GM21390 (cell line): ENCODE data around the gene STXBP1.

Experiments used
- ATAC-seq: cut with Tn5 transposase; IDR thresholded peaks from one replicate; pipeline ENCODE4 v1.9.1; 2021; ENCODE audit not compliant: unreplicated experiment

STXBP1 gene

GRCh38 chr9:127611899-127612790 is at the start of gene STXBP1:
Gene STXBP1 (plus strand): TSS chr9:127612277. CDS start chr9:127612404, 127 bp downstream.
- peak; percentile 80 for ATAC-seq

- ATAC-seq: no peak
These were observed 49.7 kb upstream of the STXBP1 start for GRCh38 chr9:127562279-127562796.

GRCh38 chr9:127562841-127563401 is 49.2 kb upstream of the STXBP1 start:
- no peak for ATAC-seq

GRCh38 chr9:127563579-127563978 is 48.5 kb upstream of the STXBP1 start:
- no peak for ATAC-seq

GRCh38 chr9:127565231-127565630 is 46.8 kb upstream of the STXBP1 start:
- no peak for ATAC-seq

- no peak for ATAC-seq
These were observed 45.6 kb upstream of the STXBP1 start for GRCh38 chr9:127566351-127567001.

DNA sequence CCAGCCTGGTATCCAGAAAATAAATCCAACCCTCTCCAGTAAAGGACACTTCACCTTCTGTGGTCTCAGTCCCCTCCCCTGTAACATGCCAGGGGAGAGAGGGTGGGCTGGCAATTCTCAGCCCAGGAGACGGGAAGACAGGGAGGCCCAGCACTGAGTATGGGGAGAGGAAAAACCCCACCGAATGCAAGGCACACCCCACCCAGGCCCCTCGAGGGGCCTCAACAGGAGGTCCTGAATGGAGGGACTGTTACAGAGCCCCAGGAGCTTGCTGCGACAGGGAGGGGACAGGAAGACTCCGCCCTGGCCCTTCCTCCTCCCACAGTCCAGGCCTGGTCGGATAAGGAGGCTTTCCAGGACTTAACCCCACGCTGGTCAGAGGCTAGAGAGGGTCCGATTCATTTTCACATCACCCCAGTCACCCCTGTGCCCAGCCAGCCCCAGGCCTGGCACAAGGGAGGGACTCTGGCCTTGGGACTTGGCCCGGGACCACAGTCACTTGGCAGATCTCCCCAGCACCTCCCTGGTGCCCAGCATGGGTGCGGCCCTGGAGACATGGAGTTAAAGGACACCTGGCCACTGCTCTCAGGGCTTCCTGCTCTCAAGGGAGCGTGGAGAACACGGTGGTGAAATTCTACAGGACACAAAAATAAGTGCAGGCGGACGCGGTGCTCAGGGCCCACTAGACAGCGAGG is 44.9 kb upstream of the STXBP1 start:
- ATAC-seq: no peak

DNA sequence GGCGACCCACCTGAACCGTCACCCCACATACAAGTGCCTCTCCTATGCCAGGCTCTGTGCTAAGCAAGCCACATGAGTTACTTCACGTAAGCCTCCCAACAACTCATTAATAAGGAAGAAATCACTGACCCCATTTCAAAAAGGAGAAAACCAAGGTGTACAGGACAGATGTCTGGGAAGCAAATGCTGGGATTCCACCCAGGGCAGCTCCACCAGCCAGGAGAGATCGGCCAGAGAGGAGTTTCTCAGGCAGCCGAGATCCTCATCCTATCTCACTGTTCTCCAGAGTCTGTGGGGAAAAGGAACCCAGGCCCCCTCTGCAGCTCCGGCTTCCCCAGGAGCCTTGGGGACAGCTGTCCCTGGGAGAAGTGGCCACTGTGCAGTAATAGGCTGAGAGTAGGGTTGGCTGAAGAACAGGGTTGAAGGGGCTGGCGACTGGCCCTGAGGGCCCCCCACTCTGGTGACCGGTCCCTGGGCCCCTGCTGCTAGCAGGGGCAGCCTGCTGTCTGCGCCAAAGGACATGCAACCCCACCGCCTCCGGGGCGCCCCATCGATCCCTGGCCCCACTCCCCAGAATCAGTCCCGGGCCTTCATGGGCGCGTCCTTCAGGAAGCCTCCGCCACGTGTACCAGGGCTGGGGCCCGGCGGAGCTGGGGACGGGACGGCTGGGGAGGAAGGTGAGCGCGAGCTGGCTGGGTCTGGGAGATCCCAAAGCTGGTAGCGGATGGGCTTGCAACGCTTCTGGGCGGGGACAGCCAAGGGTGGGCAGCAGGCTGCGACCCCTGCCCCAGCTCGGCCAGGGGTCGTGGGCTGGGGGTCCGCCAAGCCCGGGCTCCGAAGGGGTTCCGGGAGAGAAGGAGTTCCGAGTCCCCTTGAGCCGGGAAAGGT is 44.1 kb upstream of the STXBP1 start:
- ATAC-seq: no peak

DNA sequence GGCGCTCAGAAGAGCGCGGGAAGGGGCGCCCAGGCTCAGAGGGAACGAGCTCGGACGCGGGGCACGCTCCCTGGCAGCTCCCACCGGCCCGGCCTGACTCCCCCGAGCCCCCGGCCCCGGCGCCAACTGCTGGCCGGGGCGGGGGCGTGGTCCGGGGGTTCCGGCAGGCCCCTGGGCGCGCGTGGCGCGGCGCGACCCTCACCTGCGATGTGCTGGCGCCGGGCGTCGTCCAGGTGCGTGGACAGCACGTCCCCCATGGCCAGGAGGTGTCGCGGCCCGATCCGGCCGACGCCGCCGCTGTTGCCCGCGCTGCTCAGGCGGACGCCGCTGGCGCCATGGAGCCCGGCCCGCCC is 43.5 kb upstream of the STXBP1 start:
- ATAC-seq: no peak

- no peak for ATAC-seq
These were observed 42.8 kb upstream of the STXBP1 start for GRCh38 chr9:127568971-127569885.

DNA sequence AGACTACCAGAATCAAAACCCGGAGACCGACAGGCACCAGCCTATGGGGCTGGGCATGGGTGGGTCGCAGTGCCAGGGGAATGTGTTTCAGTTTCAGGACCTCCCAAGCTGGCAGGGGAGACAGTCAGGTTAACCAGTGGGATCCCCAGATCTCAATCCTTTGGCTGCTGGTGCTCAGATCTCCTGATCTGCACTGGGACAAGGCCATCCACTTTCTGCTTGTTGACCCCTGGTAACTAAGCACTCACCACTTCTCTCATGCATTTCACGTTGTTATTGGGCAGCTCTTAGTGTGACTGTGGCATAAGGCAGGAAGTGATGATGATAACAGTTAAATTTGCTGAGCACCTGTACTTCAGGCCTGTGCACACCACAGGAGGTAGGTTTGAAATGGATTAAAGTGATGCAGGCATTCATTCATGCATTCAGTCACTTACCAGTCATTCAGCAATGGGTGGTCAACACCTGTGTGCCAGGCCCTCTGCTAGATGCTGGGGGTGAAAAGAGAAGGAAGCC is 42.1 kb upstream of the STXBP1 start:
- no peak for ATAC-seq

- no peak for ATAC-seq
These were observed 41.5 kb upstream of the STXBP1 start for GRCh38 chr9:127570533-127571111.

- no peak for ATAC-seq
These were observed 40.1 kb upstream of the STXBP1 start for GRCh38 chr9:127571971-127572370.

DNA sequence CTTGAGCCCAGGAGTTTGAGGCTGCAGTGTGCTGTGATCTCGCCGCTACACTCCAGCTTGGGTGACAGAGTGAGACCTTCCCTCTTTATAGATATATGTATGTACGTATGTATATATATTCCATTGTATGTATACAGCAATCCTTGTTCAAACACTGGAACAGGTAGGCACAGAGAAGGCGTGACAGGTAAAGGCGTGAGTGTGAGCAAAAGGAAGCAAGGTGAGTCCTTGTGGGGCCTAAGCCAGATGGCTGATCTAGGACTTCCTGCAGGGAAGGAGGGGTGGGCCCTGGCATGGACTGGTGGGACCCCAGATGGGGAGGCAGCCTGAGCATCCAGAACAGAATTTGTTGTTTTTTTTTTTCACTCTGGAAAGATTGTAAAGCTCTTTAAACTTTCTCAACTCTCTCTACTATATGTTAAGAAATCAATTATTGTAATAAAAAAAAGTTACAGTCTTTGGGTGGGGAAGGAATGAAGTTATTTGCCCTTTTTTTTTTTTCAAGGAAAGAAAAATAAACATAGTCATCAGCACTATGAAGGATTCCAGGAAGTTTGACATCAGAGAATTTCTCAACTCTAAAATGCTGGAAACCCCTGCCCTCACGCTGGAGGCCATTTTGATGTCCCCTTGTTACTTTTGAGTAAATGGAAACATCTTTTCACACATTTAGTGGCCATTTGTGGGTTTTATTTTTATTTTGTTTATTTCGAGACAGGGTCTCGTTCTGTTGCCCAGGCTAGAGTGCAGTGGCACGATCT is 38.9 kb upstream of the STXBP1 start:
- ATAC-seq: no peak

- no peak for ATAC-seq
These were observed 37.7 kb upstream of the STXBP1 start for GRCh38 chr9:127574072-127574993.

GRCh38 chr9:127575875-127576778 is 36.0 kb upstream of the STXBP1 start:
- no peak for ATAC-seq
